ENCODE results near the gene USO1.

DNA sequence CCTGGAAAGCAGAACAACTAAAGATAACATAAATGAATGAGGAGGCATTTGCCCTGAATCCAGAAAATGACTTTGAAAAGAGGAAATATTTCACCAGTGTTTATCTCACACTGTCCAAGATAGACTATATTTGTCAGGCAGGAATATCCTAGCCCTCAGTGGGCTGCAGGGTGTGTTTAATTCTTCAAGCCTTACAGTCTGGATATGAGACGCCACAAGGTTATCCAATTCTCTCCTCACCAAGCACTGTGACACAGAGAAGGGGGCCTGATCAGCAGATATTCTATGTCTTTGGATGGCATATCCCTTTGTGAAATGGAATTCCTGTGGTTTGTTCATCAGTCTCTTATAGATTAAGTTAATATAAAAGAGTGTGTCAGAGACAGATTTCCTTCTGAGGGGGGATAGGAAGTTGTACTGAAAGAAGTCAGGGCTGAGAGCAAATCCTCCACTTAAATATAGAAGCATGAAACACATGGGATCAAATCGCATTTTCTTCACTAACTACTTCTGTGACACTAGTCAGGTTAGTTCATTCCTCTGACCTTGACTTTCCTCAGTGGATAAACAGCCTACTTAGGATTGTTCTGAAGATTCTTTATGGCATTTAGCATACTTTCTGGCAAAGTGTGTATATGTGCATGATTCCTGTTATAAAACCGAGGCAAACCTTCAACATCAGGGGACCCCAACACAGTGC lies 44.4 kb upstream of the USO1 start:
- TF ChIP-seq, protein P1, sequence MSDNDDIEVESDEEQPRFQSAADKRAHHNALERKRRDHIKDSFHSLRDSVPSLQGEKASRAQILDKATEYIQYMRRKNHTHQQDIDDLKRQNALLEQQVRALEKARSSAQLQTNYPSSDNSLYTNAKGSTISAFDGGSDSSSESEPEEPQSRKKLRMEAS (IDR thresholded peaks at IDR 0.05; ENCODE audit: low read depth, low read length), result no peak
- TF ChIP-seq, protein P2, sequence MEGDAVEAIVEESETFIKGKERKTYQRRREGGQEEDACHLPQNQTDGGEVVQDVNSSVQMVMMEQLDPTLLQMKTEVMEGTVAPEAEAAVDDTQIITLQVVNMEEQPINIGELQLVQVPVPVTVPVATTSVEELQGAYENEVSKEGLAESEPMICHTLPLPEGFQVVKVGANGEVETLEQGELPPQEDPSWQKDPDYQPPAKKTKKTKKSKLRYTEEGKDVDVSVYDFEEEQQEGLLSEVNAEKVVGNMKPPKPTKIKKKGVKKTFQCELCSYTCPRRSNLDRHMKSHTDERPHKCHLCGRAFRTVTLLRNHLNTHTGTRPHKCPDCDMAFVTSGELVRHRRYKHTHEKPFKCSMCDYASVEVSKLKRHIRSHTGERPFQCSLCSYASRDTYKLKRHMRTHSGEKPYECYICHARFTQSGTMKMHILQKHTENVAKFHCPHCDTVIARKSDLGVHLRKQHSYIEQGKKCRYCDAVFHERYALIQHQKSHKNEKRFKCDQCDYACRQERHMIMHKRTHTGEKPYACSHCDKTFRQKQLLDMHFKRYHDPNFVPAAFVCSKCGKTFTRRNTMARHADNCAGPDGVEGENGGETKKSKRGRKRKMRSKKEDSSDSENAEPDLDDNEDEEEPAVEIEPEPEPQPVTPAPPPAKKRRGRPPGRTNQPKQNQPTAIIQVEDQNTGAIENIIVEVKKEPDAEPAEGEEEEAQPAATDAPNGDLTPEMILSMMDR (IDR thresholded peaks at IDR 0.05; ENCODE audit: low read depth, low read length), result no peak
- TF ChIP-seq POLR2A (IDR thresholded peaks at IDR 0.05; ENCODE audit: extremely low read depth, insufficient read length), result no peak
